H1 (cell line): ENCODE measurements around the gene RBMS1. TPM values are rescaled to one million over a fixed set of nuclear protein-coding genes. Genes with fewer than 3 reads are reported as not detected.

Experiments
- KDM1A ChIP-seq: fragments of 200-600, 300-600 bp; sonication (generic); IDR thresholded peaks from 2 replicates; pipeline ENCODE4 v1.7.1; 2016; ENCODE audit warnings: mild to moderate bottlenecking, low read length, borderline replicate concordance
- TAF1 ChIP-seq: IDR thresholded peaks from 2 replicates; pipeline ENCODE4 v1.6.1; 2011; ENCODE audit warnings: mild to moderate bottlenecking, low read depth, low read length
- TCF12 ChIP-seq: IDR thresholded peaks from 2 replicates; pipeline ENCODE4 v1.6.1; 2011; ENCODE audit warnings: low read depth, mild to moderate bottlenecking, low read length
- polyA plus RNA-seq, 7 experiments: library from polyadenylated mRNA; depleted of rRNA in 3 of 7; stranded (reverse) in 5 of 7; unstranded in 2 of 7; fragments of >200 nt in 5 of 7; fragments of 200-250 nt in 2 of 7; gene quantifications; 1 replicate in 5 of 7; 2 replicates in 1 of 7; 4 replicates in 1 of 7; pipeline versions ENCODE4 v1.2.1 to v1.2.3, GENCODE V29; 2011 to 2013; ENCODE audit warnings: missing spikeins in 2 of 7, mixed read lengths in 2 of 7
- total RNA-seq: library from RNA; stranded (reverse); fragmentation: NEBNext Ultra II Directional; extraction: Animal tissue kit (Norgen Biotek cat#: 25700); gene quantifications from 2 replicates; pipeline ENCODE4 v1.2.1, GENCODE V29; 2021

RBMS1 gene
- total and polyA plus RNA-seq, 2 of the 8 experiments (the other 6 are each of a cell fraction or from before 2014, with no cell fraction given): 53.7 to 60.0 TPM

DNA sequence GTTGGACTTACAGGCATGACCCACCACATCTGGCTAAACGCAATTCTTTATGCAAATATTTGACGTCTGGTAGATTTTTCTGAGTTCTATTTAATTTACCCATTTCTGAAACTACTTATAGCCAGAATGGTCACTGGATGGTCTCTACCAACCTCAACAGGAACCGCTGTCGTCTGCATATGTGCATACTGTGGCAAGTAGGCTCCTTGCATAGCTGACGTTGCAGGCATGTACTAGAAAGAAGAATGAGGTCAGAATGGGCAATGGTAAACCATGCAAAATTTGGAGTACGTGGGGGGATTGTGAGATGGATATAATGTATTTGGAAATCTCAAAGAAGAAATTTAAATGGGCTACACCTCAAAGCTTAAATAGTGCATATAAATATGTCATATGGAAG, 216.5 kb downstream of the RBMS1 start (continued):
- TF ChIP-seq TAF1 (no peak), TCF12 (no peak), KDM1A (no peak)
- TF ChIP-seq, all 59 proteins: peak for 0
